Gastrocnemius medialis (tissue), 4 donors: ENCODE results near the gene MYO3B. TPM values are rescaled to one million over a fixed set of nuclear protein-coding genes. Genes with fewer than 3 reads are reported as not detected.

Experiments
- ATAC-seq, 2 donors: fragments of 150-250 bp; one replicate each; pipeline ENCODE4 v1.9.1; 2016
- DNase-seq, 2 donors: peaks; one replicate each; pipeline ENCODE4 v3.0.0-alpha.2; 2019
- H3K27ac ChIP-seq, 4 donors: fragments of 200-600 bp; sonication (generic); 1 replicate in 1 of 4; 2 replicates in 3 of 4; pipeline ENCODE4 v1.5.1; 2016 to 2018; ENCODE audit warnings: mild to moderate bottlenecking in 2 of 4, moderate library complexity in 1 of 4
- H3K27me3 ChIP-seq, 3 donors: fragments of 200-600 bp; sonication (generic) in 2 of 3; 1 replicate in 1 of 3; 2 replicates in 2 of 3; pipeline versions ENCODE4 v1.5.1 to v1.6.0; 2016 to 2019; ENCODE audit warnings: mild to moderate bottlenecking in 1 of 3, moderate library complexity in 1 of 3
- H3K36me3 ChIP-seq, 2 donors: fragments of 200-600 bp; sonication (generic) in 1 of 2; one replicate each; pipeline ENCODE4 v1.5.1; 2017 to 2018
- H3K4me1 ChIP-seq, 2 donors: fragments of 200-600 bp; sonication (generic) in 1 of 2; one replicate each; pipeline ENCODE4 v1.5.1; 2016 to 2017; ENCODE audit warnings: mild to moderate bottlenecking in 2 of 2
- H3K4me3 ChIP-seq, 4 donors: fragments of 200-600 bp; sonication (generic) in 3 of 4; 1 replicate in 1 of 4; 2 replicates in 3 of 4; pipeline ENCODE4 v1.5.1; 2016 to 2019; ENCODE audit warnings: mild to moderate bottlenecking in 2 of 4
- H3K9me3 ChIP-seq, 3 donors: fragments of 200-600 bp; sonication (generic) in 2 of 3; 1 replicate in 1 of 3; 2 replicates in 2 of 3; pipeline ENCODE4 v1.5.1; 2016 to 2019
- CTCF ChIP-seq, 5 experiments: fragments of 450-650 bp in 3 of 5; fragments of 200-600 bp in 2 of 5; sonication (generic) in 2 of 5; IDR thresholded peaks in 4 of 5; conservative IDR thresholded peaks in 1 of 5; 1 replicate in 4 of 5; 2 replicates in 1 of 5; pipeline ENCODE4 v1.5.1; 2016 to 2019; ENCODE audit warnings: antibody characterized with exemption in 5 of 5, mild to moderate bottlenecking in 3 of 5, moderate library complexity in 3 of 5
- POLR2A ChIP-seq, 2 donors: fragments of 450-650 bp; IDR thresholded peaks; one replicate each; pipeline ENCODE4 v1.6.1; 2017; ENCODE audit warnings: antibody characterized with exemption in 2 of 2, mild to moderate bottlenecking in 2 of 2, moderate library complexity in 2 of 2
- in situ Hi-C, 4 donors: fragments of 200-750 bp; cut with MboI; loops; one replicate each; pipeline versions ENCODE4 v1.15.0 to v1.8.0; 2017; ENCODE audit warnings: low sequenced_read_pairs in 4 of 4
- intact Hi-C: fragments of 100-400 bp; cut with DNase I; formaldehyde crosslinking; loops from one replicate; pipeline ENCODE4 v1.15.1; 2023; ENCODE audit warnings: low total_unique reads
- total RNA-seq, 4 donors: library from RNA; depleted of rRNA; stranded (reverse); fragments of >200 nt; gene quantifications; one replicate each; pipeline versions ENCODE4 v1.1.0 to v1.2.3, GENCODE V29; 2016

The MYO3B gene
- total RNA-seq, 4 donors from 2014 or later = 0.07 to 0.27 TPM; not detected in 2

GRCh38 chr2:170585067-170585466, 407.1 kb downstream of the MYO3B start:
- Histone ChIP-seq H3K4me3 (no peak overlapping the region), H3K36me3 (no peaks in the 10 kb centered on the region), H3K4me1 (no peaks in the 10 kb centered on the region), H3K27me3 (no peaks in the 10 kb centered on the region), H3K9me3 (no peaks in the 10 kb centered on the region), H3K27ac (no peak overlapping the region)
- in situ Hi-C loops (no loop called here), intact Hi-C loops (no loop called here)
- DNase-seq (no peak), ATAC-seq (no peak)
- TF ChIP-seq POLR2A (IDR thresholded peaks at IDR 0.05) = no peak
- no peak for TF ChIP-seq CTCF (IDR thresholded peaks at IDR 0.05 in 4 of 5, conservative IDR thresholded peaks at IDR 0.05 in 1 of 5)

- TF ChIP-seq POLR2A (IDR thresholded peaks at IDR 0.05) = no peak
- no peak for TF ChIP-seq CTCF (IDR thresholded peaks at IDR 0.05 in 4 of 5, conservative IDR thresholded peaks at IDR 0.05 in 1 of 5)
- Histone ChIP-seq H3K27me3 (no peaks in the 10 kb centered on the region), H3K4me1 (no peaks in the 10 kb centered on the region), H3K9me3 (no peaks in the 10 kb centered on the region), H3K36me3 (no peaks in the 10 kb centered on the region), H3K27ac (no peak overlapping the region), H3K4me3 (no peak overlapping the region)
- in situ Hi-C loops = no loop called here
- ATAC-seq (no peak), DNase-seq (no peak)
- intact Hi-C loops = no loop called here
Observed at GRCh38 chr2:170586571-170587095, 408.7 kb downstream of the MYO3B start.

GRCh38 chr2:170587117-170587516, 409.2 kb downstream of the MYO3B start:
- Histone ChIP-seq H3K4me1 (no peaks in the 10 kb centered on the region), H3K9me3 (no peaks in the 10 kb centered on the region), H3K27me3 (no peaks in the 10 kb centered on the region), H3K4me3 (no peak overlapping the region), H3K36me3 (no peaks in the 10 kb centered on the region), H3K27ac (no peak overlapping the region)
- no peak for ATAC-seq
- DNase-seq = no peak
- TF ChIP-seq POLR2A (IDR thresholded peaks at IDR 0.05) (no peak), CTCF (IDR thresholded peaks at IDR 0.05 in 4 of 5, conservative IDR thresholded peaks at IDR 0.05 in 1 of 5) (no peak)
- intact Hi-C loops (no loop called here), in situ Hi-C loops (no loop called here)

GRCh38 chr2:170587922-170588321, 410.0 kb downstream of the MYO3B start:
- in situ Hi-C loops = no loop called here
- intact Hi-C loops = no loop called here
- no peak for ATAC-seq

More at GRCh38 chr2:170587922-170588321, 410.0 kb downstream of the MYO3B start:
- no peaks in the 10 kb centered on the region for H3K27me3 ChIP-seq
- TF ChIP-seq POLR2A (IDR thresholded peaks at IDR 0.05) = no peak
- no peak for TF ChIP-seq CTCF (IDR thresholded peaks at IDR 0.05 in 4 of 5, conservative IDR thresholded peaks at IDR 0.05 in 1 of 5)
- no peaks in the 10 kb centered on the region for H3K9me3 ChIP-seq
- no peaks in the 10 kb centered on the region for H3K4me1 ChIP-seq
- DNase-seq = no peak
- no peak overlapping the region for H3K27ac ChIP-seq
- no peak overlapping the region for H3K4me3 ChIP-seq
- no peaks in the 10 kb centered on the region for H3K36me3 ChIP-seq
